AG04449 (cell line): ENCODE results near the gene IL1RAPL2.

Experiments
- CTCF ChIA-PET: fragments of 350-600 bp; formaldehyde crosslinking; extraction: SDS; loops from one replicate; lab custom pipeline; 2021; ENCODE audit warnings: antibody characterized with exemption; lab: Yijun Ruan, JAX
- POLR2A ChIA-PET: fragments of 400-600, 350-600 bp; formaldehyde crosslinking; extraction: SDS; loops from one replicate; lab custom pipeline; 2020; ENCODE audit warnings: antibody characterized with exemption, inconsistent platforms; lab: Yijun Ruan, JAX
- DNase-seq: peaks from one replicate; pipeline ENCODE4 v3.0.0-alpha.2; 2010; ENCODE audit warnings: low read depth, low spot score
- H3K4me3 ChIP-seq: 2 replicates; pipeline ENCODE4 v1.5.1; 2011; ENCODE audit warnings: low read depth, mild to moderate bottlenecking, control low read depth, low read length
- CTCF ChIP-seq: IDR thresholded peaks from one replicate; pipeline ENCODE4 v1.5.1; 2011; ENCODE audit warnings: mild to moderate bottlenecking, moderate library complexity, low read length, control low read depth, inconsistent platforms; ENCODE audit not compliant: insufficient read depth; ENCODE audit errors: missing control alignments

Gene IL1RAPL2

GRCh38 chrX:105052926-105053325 is 486.9 kb downstream of the IL1RAPL2 start:
- POLR2A ChIA-PET: no interaction called here
- no peak for DNase-seq

GRCh38 chrX:105063743-105064142 is 497.7 kb downstream of the IL1RAPL2 start:
- ChIA-PET CTCF (no interaction called here), POLR2A (no interaction called here)
- DNase-seq: no peak
- no peak overlapping the region for H3K4me3 ChIP-seq
- TF ChIP-seq CTCF: no peak

More at GRCh38 chrX:105052926-105053325, 486.9 kb downstream of the IL1RAPL2 start:
- no peak for TF ChIP-seq CTCF
- CTCF ChIA-PET: no interaction called here
- H3K4me3 ChIP-seq: no peak overlapping the region

GRCh38 chrX:105098201-105098600 is 532.2 kb downstream of the IL1RAPL2 start:
- no peak for DNase-seq
- no peak overlapping the region for H3K4me3 ChIP-seq
- no peak for TF ChIP-seq CTCF
- ChIA-PET CTCF (no interaction called here), POLR2A (no interaction called here)

GRCh38 chrX:105098812-105099211 is 532.8 kb downstream of the IL1RAPL2 start:
- no peak overlapping the region for H3K4me3 ChIP-seq
- no peak for DNase-seq
- POLR2A ChIA-PET: no interaction called here
- TF ChIP-seq CTCF: no peak
- CTCF ChIA-PET: no interaction called here

- DNase-seq: no peak
- no peak for TF ChIP-seq CTCF
- CTCF ChIA-PET: no interaction called here
- POLR2A ChIA-PET: no interaction called here
- no peak overlapping the region for H3K4me3 ChIP-seq
These were observed 535.4 kb downstream of the IL1RAPL2 start for GRCh38 chrX:105101378-105101777.

GRCh38 chrX:105109936-105110335 is 543.9 kb downstream of the IL1RAPL2 start:
- ChIA-PET CTCF (no interaction called here), POLR2A (no interaction called here)
- H3K4me3 ChIP-seq: no peak overlapping the region
- DNase-seq: no peak
- TF ChIP-seq CTCF: no peak
